HG03521 (cell line): Measurements from ENCODE around the gene LHX5.

Experiments used
- ATAC-seq: cut with Tn5 transposase; IDR thresholded peaks from one replicate; pipeline ENCODE4 v1.9.1; 2021; ENCODE audit warnings: mild to moderate bottlenecking, moderate library complexity; ENCODE audit not compliant: unreplicated experiment

Gene LHX5

DNA sequence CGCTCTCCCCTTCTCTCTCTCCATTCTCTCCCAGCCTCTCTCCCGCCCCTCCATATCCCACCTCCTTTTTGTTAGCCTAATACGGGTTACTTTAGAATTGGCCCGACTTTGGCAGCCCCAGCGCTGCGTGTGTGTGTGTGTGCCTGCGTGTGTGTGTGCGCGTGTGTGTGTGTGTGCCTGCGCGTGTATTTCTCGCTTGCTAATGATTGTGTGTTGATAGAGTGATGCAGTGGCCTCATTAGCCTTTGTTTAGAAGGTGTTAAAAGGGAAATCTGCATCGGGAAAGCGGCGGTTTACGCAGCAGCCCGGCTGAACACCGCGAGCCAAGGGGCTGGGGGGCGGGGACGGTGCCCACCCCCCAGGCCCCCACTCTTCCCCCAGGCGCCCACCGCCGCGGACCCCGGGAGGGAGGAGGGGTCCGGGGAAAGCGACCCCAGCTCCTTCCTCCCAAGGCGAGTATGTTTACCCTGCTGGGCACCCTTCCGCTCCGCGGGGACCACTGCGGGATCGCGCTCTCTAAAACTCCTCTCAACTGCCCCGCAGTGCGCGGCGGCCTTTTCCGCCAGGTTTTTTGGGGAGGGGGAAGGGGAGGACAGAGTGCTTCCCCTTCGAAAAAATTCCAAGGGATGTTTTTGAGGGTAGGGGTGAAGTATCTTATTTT is 6.8 kb upstream of the LHX5 start:
- ATAC-seq = no peak

DNA sequence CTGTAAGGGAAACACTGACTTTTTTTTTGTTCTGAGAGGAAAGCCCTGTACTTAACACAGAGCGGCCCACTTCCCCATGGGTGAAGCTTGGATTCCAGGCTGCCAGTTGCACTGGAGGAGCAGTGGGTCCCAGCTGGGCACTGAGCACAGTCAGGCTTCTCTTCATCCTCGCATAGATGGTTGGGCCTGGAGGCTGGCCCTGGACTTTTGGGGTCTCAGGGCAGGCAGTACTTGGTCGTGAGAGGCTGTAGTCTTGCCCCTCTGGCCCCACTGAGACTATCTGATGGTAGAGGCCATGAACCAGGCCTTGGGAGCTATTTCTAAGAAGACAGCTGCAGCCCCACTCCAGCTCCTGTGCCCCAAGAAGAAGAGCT is 6.2 kb upstream of the LHX5 start:
- no peak for ATAC-seq

DNA sequence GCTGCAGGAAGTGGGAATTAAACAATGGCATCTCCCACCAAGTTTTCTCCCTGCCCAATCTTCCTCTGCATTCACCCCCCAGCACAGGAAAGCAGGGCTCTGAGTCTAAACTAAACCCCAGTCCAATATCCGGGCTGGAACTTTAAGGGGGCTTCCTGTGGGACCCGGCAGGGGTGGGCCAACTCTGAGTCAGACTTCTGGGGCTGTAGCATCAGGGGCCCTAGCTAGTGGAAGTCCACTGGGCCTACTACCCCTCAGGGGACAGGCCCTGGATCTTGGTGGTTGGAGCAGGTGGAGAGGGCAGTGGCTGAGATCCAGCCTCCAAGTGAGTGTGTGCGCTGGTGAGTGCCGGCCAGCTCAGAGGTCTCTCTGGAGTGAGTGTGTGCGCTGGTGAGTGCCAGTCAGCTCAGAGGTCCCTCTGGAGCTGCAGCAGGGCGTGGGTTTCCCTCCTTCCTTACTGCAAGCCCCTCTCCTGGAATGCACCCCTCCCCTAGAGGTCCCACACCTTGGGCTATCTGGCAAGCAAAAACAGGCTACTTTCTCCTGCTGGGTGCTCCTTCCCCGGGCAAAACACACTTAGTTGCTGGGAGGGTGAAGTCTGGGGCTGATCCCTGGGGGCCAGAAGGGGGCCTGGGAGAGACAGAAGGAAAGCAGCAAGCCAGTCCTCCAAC is 5.6 kb upstream of the LHX5 start:
- ATAC-seq = no peak

DNA sequence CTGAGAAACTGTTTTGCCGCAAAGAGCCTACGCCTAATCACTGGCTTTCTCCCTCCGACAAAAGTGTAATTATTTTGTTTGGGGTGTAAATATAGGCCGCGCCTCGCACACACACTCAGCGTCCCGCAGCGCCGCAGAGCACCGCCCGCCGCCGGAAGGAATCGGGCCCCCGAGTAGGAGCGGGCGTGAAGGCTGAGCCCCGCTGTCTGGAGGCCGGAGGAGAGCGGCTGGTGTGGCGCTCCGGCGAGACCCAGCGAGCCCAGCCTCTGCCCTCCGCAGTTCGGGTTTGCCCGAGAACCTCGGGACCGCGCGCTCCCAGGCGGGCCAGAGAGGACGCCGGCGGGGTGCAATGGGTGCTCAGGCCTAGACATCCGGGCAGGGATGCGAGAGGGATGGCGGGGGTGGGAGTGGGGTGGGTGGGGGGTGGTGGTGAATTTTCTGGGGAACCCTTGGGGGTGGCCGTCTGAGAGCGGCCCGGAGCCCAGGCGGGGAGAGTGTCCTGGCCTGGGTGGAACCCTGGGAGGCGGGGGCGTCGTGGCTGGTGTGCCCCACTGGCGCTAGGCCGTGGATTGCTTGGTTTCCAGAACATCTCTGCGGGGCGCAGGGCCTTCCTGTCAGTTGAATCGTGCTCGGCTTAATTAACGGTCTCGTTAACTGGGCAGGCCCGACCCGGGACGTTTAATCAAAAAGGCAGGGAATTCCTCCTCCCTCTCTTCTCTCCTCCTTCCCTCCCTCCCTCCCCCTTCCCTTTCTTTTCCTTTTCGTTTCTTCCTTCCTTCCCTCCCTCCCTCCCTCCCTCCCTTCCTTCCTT is 4.7 kb upstream of the LHX5 start:
- no peak for ATAC-seq

DNA sequence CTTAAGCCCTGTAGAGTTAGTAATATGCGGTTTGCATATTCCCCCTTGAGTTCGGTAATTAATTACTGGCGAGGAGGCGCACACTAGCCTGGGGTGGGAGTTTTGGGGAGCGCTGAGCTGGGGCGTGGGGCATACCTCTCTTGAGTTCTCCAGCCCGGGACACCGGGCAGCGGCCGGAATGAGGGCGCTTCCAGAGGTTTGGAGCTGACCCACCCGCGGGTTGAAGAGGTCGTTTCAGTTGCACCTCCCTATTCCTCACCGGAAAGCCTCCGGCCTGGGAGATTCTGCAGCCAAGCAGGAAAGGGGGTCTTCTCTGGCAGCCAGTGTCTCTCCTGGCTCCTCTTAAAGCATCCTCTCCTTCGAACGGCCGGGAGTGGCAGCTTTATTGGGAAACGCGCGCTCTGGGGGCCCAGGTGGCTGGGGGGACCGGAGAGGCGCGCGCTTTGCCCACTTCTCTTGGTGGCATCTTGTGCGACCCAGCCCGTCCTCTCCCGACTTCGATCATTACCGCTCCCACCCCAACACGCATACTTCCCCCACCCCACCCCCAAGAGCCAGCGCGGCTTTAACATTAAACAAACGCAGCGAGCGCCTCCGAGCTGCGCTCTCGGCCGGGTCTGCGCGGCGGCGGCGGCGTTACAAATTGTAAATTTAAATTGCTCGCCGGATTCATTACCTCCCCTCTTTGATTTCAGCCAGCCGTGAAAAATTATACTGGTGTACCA is 3.9 kb upstream of the LHX5 start:
- no peak for ATAC-seq

DNA sequence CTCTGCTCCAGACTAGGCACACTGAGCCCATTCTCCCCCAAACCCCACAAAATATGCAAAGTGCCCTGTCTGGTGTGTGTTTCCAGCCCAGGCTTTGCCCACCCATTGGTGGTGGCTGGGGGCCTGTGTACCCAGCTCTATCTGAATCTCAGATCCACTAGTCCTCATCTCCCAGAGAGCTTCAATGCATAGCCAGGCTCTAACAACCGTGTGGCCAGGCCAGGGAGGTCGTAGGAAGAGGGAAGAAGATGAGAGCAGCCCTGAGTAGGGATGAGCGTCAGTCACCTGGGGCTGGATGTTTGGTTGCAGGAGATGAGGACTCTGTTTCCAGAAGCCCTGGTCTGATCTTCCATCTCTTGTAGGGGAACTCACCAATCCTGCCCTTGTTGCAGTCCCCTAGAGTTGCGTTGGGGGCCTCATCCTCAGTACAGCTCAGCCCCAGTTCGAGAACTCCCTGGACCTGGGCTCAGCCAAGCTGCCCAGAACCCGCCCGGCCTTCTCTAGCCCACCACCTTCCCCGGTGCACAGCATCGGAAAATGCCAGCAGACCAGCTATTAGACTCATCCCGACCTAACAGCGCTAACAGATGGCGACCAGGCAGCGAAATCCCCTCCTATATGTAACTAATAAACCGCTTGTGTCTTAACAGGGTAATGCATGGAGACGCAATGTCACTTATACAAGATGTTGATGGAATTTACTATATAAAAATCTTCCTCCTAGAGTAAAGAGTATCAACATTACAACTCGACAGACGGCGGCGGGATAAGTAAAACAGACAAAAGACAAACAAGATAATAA is 3.2 kb upstream of the LHX5 start:
- no peak for ATAC-seq

DNA sequence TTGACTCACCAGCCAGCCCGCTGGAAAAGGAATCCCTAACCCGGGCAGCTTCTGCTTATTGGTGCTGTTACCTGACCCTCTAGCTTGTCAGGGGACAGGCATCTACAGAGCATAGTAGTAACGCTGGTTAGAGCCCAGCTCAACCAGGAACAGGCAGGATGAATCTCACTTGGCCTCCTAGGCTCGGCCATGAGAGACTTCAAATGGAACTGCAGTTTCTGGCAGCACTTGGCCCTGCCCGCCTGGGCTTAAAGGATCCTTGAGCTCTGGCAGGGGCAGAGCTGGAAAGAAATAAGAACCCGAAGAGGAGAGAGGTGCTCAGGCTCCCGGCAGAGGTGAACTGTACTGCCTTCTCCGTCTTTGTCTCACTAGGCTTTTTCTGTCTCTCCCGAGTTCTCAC is 2.3 kb upstream of the LHX5 start:
- no peak for ATAC-seq

DNA sequence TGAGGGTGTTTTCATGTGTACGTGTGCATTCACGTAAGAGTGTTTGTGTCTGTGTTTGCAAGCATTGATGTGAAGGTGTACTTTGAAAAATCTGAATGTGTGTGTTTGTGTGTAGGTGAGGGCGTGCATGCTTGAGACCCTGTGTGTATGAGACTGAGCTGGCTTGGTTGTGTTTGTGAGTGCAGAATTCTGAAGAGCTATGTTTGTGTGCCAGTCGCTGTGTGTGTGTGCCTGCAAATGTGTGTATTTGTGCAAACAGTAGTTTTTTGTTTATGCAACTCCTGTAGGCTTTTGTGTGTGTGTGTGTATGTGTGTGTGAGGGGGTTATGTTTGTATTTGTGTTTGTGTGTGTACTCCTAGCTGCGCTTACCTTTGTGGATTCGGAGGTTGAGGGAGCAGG is 1.7 kb upstream of the LHX5 start:
- ATAC-seq = no peak

DNA sequence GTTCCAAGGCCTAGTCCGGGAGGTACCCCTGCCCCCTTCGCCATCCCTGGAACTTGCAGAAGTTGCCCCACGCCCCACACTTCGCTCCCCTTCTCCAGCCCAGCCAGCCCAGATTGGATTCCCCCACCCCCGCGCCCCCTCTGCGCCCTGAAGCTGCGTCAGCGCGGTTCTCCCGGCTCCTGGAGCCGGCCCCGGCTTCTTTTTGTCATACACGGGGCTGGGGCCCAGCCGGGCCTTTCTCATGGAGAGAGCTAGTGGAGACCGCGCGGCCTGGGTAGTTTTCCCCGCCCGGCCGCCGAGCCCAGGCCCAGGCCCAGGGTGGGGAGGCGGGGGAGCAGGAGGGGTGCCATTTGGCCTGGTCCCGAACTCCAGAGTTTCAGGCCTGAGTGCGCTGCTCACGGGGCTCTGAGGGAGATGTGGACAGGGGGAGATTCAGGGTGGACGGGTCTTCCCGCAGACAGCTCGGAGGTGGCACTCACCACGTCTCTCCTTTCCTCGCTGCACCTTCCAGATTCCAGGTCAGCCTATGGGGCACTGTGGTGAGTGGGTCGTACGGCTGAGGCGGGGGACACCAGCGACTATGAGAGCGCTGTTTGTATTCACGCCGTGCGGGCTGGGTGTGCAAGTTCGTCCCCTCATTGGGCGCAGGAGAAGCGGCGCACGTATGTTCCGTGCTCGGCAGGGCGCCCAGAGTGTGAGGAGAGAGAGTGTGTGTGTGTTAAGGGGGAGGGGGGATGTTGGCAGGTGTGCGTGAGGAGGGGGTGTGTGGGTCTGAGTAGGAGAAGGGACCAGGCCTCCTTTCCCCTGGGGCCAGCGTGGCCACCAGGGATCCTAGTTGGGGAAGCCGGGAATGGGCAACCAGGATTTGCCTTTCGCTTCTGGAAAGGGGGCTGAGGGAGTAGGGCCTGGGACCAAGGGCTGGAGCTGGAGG is 785 bp upstream of the LHX5 start:
- no peak for ATAC-seq

DNA sequence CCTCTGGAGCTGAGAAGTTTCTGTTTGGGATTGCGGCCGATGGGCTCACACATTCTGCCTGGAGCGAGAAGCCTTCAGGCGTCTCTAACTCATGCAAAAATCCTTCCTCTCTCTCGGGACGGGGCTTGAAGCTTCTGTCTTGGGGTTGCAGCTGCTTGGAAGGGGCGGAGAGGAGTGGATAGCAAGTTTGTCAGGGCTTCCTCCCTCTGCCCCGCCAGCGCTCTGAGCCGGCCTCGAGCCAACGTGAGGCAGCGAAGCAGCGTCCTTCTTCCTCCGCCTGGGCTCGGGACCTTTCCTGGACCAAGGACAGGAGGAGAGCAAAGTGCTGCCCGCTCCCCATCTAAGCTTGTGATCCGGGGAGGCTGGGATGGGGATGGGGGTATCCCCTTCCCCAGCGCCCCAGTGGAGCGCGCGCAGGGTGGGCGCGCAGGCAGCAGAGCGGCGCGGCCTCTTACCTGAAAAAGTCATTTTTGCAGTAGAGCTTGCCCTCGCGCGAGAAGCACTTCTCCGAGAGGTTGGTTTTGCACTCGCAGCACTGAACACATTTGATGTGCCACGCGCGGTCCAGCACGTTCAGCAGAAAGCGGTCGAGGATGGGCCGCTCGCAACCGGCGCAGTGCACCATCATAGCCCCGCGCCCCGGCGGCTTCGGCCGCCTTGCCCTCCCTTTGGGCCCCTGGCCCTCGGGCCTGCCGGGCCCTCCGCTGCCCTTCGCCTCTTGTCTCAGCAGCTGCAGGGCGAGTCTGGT is 626 bp downstream of the LHX5 start:
- no peak for ATAC-seq

DNA sequence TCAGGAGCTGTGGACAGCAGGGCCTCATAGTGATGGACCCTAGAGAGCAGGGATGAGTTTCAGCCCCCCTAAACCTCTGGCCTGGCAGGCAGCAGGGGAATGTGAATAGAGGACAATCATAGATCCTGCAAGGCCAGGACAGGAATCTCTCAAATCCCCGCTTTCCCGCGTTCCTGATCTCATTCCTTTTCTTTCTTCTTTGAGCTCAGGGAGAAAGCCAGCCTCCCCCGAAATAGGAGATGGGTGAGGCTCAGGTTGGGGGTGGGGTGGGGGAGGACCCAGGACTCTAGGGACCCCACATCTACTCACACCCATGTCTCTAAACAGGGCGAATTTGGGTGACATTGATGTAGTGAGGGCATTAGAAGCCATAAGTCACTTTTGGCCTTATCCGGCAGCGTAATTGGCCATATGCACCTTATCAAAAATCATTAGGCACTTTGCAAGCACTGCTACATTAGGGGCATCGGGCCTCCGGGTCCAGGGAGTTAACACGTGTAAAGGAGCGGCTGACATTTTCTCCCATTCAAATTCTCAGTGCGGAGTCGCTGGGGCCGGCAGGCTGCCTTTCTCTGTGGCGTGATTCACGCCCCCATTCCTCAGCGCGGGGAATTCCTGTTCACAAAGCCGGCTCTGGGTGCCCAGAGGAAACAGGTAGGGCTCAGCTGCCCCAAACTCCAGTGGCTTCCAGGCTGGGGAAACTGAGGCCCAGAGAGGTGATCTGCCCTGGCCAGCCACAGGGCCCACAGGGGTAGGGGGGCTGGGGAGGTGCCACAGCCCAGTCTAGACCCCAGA is 1.5 kb downstream of the LHX5 start:
- ATAC-seq = no peak

DNA sequence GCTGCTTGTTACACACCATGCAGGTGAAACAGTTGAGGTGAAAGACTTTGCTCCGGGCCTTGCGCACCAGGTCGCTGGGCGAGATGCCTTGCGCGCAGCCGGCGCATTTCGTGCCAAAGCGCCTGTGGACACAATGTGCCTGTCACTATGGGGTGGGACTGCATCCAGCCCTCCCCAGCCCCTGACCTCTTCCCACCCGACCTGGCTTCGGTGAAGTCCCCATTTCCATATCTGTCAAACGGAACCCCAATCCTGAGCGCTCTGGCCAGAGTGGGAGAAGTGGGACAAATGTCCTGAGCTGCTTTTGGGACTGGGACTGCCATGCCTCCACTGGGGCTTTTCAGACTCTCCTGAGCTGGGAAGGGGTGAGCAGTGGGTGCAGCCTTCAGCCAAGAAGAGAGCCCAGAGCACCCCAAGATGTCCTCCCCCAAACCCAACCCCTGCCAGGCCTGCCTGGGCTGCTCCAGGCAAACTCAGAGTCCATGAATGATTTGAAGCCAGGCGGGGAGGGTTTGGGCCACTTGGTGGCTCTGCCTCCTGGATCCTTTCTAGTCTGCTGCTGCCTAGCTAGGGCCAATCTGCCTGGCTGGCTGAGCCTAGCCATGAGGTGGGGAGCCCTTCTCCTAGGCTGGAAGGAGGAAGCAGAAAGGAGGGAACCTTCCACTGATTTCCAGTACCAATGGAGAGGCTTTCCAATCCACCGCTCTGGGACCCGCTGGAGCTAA is 2.3 kb downstream of the LHX5 start:
- no peak for ATAC-seq

DNA sequence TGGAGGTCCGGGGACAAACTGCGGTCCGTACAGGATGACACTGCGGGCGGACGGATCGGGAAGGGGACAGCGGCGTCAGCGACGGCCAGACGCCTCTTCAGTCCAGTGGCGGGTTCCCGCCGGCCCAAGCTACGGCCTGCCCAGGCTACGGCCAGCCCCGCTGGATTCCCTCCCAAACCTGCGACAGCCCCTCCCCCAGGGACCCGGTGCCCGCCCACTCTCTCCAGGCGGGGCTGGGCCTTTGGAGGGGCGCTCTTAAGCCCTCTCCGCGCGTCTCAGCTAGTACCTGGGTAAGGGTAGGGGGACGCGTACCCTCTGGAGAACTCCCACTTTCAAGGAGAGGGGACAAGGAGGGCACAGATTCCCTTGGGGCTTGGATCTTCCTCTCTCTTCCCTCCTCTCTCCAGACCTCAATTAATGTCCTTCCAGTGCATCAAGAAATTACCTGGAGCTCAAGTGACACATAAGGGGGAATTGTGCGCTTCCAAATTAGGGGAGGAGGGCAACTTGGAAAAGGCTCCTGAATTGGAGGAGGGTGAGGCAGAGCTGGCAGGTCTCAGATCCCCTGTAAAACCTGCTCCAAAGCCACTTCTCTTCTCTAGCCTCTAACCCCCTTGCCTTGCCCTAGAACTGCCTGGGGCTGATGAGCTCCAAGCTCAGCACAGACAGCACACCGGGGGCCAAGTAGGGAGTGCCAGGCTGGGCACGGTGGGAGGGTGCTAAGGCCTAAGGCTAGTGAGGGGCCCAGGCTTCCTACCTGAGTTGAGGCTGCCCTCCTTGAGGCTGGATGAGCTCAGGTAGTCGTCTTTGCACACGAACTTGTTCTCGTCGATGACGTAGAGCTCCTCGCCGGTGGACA is 3.1 kb downstream of the LHX5 start:
- no peak for ATAC-seq

DNA sequence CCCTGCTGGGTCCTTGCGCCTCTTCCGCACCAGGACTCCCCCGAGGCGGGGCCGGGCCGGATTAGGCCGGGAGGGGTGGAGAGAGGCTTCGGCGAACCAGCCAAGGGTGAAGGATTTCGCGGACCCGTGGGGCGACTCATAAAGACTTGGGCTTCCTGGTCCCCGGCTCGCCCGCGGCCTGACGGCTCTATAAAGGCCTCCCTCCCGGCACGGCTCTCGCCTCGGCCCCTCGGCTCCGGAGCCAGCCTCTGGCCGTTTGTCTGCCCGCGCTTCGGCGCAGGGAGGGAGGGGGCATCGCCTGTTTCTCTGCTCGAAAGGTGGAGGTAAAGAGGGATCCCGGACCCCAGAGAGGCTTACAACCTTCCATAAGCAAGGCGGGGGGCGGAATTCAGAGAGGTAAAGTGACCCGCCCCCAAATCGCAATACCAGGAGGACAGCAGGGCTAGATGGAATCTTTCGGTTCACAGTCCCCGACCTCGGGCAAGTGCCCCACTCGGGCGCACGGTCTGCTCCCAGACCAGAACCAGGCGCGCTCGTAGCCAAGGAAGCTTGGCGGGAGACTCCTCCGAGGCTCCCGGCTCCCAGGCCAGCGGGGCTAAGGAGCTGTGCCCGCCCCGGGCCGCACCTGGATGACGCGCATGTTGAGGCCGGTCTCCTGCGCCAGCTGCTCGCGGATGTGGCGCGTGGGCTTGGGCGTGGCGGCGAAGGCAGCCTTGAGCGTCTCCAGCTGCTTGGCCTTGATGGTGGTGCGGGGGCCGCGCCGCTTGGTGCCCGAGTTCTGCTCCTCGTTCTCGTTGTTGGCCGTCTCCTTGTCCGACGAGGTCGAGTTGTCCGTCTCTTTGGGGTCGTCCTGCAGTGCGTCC is 3.9 kb downstream of the LHX5 start:
- ATAC-seq = no peak

DNA sequence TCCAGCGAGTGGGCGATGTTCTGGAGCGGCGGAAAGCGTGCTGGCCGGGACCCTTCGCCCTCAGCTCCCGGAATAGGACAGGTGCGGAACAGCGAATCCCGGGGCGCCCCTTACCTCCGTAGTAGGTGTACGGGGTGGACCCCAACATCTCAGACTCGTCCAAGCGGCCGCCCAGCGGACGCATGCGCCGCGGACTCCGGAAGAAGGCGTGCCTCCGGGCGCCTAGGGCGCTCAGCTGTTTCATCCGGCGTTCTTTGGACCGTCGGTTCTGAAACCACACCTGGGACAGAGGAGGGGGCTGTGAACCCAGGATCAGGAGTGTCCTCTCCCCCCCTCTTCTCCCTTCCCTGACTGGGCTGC is 4.5 kb downstream of the LHX5 start:
- no peak for ATAC-seq
